GM12873 (cell line): ENCODE measurements around the gene CCDC54.

Experiments used
- CTCF ChIP-seq: IDR thresholded peaks from 2 replicates; pipeline ENCODE4 v1.5.1; 2012; ENCODE audit warnings: low read depth, mild to moderate bottlenecking, moderate library complexity, low read length, control low read depth; ENCODE audit not compliant: insufficient read depth; ENCODE audit errors: missing control alignments

The CCDC54 gene

GRCh38 chr3:107377151-107377550, at the start of gene CCDC54:
CCDC54 (plus strand) TSS chr3:107377439; CDS start chr3:107377588, 149 bp downstream.
- TF ChIP-seq CTCF = no peak

GRCh38 chr3:107328069-107328468, 49.2 kb upstream of the CCDC54 start:
- TF ChIP-seq CTCF = no peak

GRCh38 chr3:107329088-107329487, 48.2 kb upstream of the CCDC54 start:
- no peak for TF ChIP-seq CTCF

GRCh38 chr3:107344722-107345121, 32.5 kb upstream of the CCDC54 start:
- TF ChIP-seq CTCF = no peak

- no peak for TF ChIP-seq CTCF
These were observed 31.3 kb upstream of the CCDC54 start for GRCh38 chr3:107345822-107346405.

GRCh38 chr3:107346564-107346963, 30.7 kb upstream of the CCDC54 start:
- no peak for TF ChIP-seq CTCF

GRCh38 chr3:107347751-107348150, 29.5 kb upstream of the CCDC54 start:
- TF ChIP-seq CTCF = no peak
